K562 (cell line): ENCODE data around the gene LEAP2. TPM values are rescaled to one million over a fixed set of nuclear protein-coding genes. Genes with fewer than 3 reads are reported as not detected.

Source experiments
- BRD4 ChIP-seq: fragments of 200-600 bp; sonication (generic); IDR thresholded peaks from 2 replicates; pipeline ENCODE4 v1.6.1; 2017; ENCODE audit warnings: inconsistent platforms
- CREB5 ChIP-seq: fragments of 250-450 bp; sonication (Bioruptor Pico); IDR thresholded peaks from 2 replicates; pipeline ENCODE4 v1.5.0; 2020; ENCODE audit warnings: mild to moderate bottlenecking
- ID3 ChIP-seq, 2 experiments: fragments of 250-450 bp in 1 of 2; fragments of 450-650 bp in 1 of 2; sonication (Bioruptor Pico) in 1 of 2; IDR thresholded peaks; 2 replicates each; pipeline versions ENCODE4 v1.6.1 to v1.8.0; 2016 to 2021; ENCODE audit warnings: mild to moderate bottlenecking in 2 of 2, moderate library complexity in 2 of 2, missing compliant biosample characterization in 1 of 2, missing genetic modification characterization in 1 of 2
- JUN ChIP-seq, 2 experiments: sonication (generic) in 1 of 2; formaldehyde crosslinking in 1 of 2; IDR thresholded peaks; 2 replicates each; pipeline versions ENCODE4 v1.6.1 to v1.8.0; 2012 to 2022; ENCODE audit warnings: borderline replicate concordance in 2 of 2, mild to moderate bottlenecking in 2 of 2, improper control_type of control experiment in 1 of 2, low read depth in 1 of 2, low read length in 1 of 2, missing genetic modification reagents in 1 of 2
- PTTG1 ChIP-seq: fragments of 450-650 bp; IDR thresholded peaks from 2 replicates; pipeline ENCODE4 v1.6.1; 2016; ENCODE audit warnings: low read depth, mild to moderate bottlenecking, missing genetic modification characterization, missing compliant biosample characterization
- SAFB2 ChIP-seq: fragments of 200-400 bp; formaldehyde crosslinking; IDR thresholded peaks from 2 replicates; pipeline ENCODE4 v1.6.1; 2018; ENCODE audit warnings: borderline replicate concordance, low read length, low read depth, moderate library complexity; ENCODE audit not compliant: severe bottlenecking
- TEAD1 ChIP-seq, 2 experiments: fragments of 450-650 bp in 1 of 2; sonication (generic) in 1 of 2; formaldehyde crosslinking; IDR thresholded peaks; 2 replicates each; pipeline versions ENCODE4 v1.4.0 to v1.8.0; 2020 to 2022; ENCODE audit warnings: mild to moderate bottlenecking in 2 of 2, missing genetic modification reagents in 1 of 2
- ZBTB40 ChIP-seq, 2 experiments: fragments of 450-650 bp in 1 of 2; sonication (generic) in 1 of 2; formaldehyde crosslinking in 1 of 2; IDR thresholded peaks; 2 replicates each; pipeline versions ENCODE4 v1.7.1 to v1.9.0; 2016 to 2022; ENCODE audit warnings: inconsistent platforms in 1 of 2, mild to moderate bottlenecking in 1 of 2, missing genetic modification reagents in 1 of 2
- ZBTB8A ChIP-seq: fragments of 450-650 bp; IDR thresholded peaks from 2 replicates; pipeline ENCODE4 v1.6.1; 2018; ENCODE audit warnings: mild to moderate bottlenecking, moderate library complexity; ENCODE audit not compliant: partially characterized antibody
- ZNF589 ChIP-seq: fragments of 200-800 bp; sonication (Bioruptor generic); IDR thresholded peaks from 2 replicates; pipeline ENCODE4 v1.6.1; 2016; ENCODE audit warnings: low read depth, missing genetic modification characterization, missing compliant biosample characterization
- ZNF644 ChIP-seq: fragments of 200-800 bp; sonication (Bioruptor generic); IDR thresholded peaks from 2 replicates; pipeline ENCODE4 v1.6.1; 2016; ENCODE audit warnings: low read depth, missing genetic modification characterization, missing compliant biosample characterization
- polyA plus RNA-seq, 8 experiments: library from polyadenylated mRNA; depleted of rRNA in 4 of 8; stranded (reverse) in 5 of 8; unstranded in 3 of 8; fragments of >200 nt; fragmentation: Nextera tagmentation in 2 of 8; fragmentation: Illumina TruSeq in 1 of 8; extraction: Ambion mirVana in 2 of 8; extraction: Trizol in 1 of 8; gene quantifications; 2 replicates each; pipeline versions ENCODE4 v1.2.1 to v1.2.3, GENCODE V29; 2011 to 2014; ENCODE audit warnings: inconsistent platforms in 1 of 8, missing spikeins in 1 of 8
- total RNA-seq, 7 experiments: library from RNA; depleted of rRNA in 6 of 7; stranded (reverse); fragments of >200 nt in 6 of 7; fragmentation: Illumina TruSeq in 2 of 7; extraction: Trizol in 2 of 7; gene quantifications; 2 replicates each; pipeline versions ENCODE4 v1.2.1 to v1.2.3, GENCODE V29; 2011 to 2021; ENCODE audit warnings: low replicate concordance in 1 of 7
- TF ChIP-seq, protein P1 (sequence below): fragments of 450-650 bp; IDR thresholded peaks from 2 replicates; pipeline ENCODE4 v1.7.0; 2016; ENCODE audit warnings: borderline replicate concordance

The LEAP2 gene
- total and polyA plus RNA-seq, 9 of the 15 experiments (the other 6 are each of a cell fraction or from before 2014, with no cell fraction given) = 1.1 to 5.6 (median 2.5) TPM

DNA sequence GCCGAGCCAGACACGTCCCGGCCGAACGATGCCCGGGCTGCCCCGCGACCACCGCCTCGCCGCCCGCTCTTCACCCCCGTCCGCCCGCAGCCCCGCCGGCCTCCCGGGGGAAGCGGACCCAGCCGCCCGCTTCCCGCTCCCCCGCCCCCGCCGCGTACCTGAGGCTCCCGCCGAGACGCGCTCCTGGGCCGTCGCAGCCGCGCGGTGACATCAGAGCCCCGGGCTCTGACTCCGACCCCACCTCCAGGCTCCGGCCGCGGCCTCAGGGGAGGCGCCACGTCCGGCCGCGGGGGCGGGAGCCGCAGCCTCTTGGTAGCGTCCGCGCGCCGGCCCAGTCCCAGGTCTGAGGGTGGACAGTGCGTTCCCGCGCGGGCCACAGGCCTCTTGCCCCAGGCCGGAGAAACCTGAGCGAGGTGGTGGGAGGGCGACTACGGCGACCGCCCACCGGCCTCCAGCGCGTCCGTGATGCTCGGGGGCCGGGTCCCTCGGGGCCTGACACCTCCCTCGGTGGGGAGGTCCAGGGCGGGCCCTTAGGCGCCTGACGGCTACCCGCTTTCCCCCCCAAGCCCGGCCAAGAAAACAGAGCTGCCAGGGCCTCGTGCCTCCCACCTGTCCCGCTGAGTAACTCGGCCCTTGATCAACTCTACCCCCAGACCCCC, 42.9 kb upstream of the LEAP2 start, which contains the start of gene SHROOM1 (continued):
- TF ChIP-seq ZBTB40 (IDR thresholded peaks at IDR 0.05) (no peak; the same call in 1 of the 2 replicates), ZBTB40 (CRISPR knock-in tag; IDR thresholded peaks at IDR 0.05) (no peak), SAFB2 (no peak), ZNF589 (CRISPR knock-in tag) (no peak), TEAD1 (CRISPR knock-in tag; IDR thresholded peaks at IDR 0.05) (no peak), CREB5 (CRISPR knock-in tag) (no peak), ID3 (CRISPR knock-in tag; IDR thresholded peaks at IDR 0.05) (no peak), ID3 (tag; IDR thresholded peaks at IDR 0.05) (0 out of 2 replicates have a peak, but pooled peaks have one; percentile 15), JUN (IDR thresholded peaks at IDR 0.05; ENCODE audit: borderline replicate concordance, low read depth, low read length) (no peak), JUN (CRISPR knock-in tag; IDR thresholded peaks at IDR 0.05; ENCODE audit: borderline replicate concordance) (no peak; the same call in 1 of the 2 replicates), BRD4 (peak; percentile 31; the same call in 1 of the 2 replicates), PTTG1 (tag) (no peak), ZBTB8A (no peak), ZNF644 (tag) (no peak)
- TF ChIP-seq, protein P1, sequence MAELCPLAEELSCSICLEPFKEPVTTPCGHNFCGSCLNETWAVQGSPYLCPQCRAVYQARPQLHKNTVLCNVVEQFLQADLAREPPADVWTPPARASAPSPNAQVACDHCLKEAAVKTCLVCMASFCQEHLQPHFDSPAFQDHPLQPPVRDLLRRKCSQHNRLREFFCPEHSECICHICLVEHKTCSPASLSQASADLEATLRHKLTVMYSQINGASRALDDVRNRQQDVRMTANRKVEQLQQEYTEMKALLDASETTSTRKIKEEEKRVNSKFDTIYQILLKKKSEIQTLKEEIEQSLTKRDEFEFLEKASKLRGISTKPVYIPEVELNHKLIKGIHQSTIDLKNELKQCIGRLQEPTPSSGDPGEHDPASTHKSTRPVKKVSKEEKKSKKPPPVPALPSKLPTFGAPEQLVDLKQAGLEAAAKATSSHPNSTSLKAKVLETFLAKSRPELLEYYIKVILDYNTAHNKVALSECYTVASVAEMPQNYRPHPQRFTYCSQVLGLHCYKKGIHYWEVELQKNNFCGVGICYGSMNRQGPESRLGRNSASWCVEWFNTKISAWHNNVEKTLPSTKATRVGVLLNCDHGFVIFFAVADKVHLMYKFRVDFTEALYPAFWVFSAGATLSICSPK = no peak
